ENCODE measurements around the gene MKRN1.
"Not testable (repeated sequence)": the region's sequence is repeated elsewhere in the genome, so short reads cannot be mapped to it uniquely, and the experiment has no call there.

MKRN1 gene

DNA sequence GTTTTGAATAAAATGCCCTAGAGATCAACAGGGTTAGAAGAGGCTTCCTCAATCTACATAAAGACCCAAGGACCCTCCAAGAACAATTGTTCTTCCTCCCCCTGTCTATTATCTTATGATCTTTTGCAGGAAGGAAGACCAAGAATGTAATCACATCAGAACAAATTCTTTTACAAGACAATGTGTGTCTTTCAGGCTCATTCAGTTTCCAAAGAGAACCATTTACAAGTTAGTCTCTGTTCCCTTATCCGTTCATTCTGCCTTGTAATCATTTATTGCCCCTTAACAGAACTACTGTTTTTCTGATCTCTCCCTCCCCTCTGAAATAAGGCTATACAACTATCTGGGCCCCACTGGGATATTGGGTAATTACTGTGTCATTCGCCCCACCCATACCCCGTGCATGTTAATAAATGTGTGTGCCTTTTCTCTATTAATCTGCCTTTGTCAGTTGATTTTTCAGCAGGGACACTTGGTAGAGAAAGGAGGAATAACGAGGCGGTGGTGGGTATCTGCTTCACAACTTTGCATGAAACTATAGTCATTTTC is 5.7 kb upstream of the MKRN1 start:
- no peak for DNase-seq

DNA sequence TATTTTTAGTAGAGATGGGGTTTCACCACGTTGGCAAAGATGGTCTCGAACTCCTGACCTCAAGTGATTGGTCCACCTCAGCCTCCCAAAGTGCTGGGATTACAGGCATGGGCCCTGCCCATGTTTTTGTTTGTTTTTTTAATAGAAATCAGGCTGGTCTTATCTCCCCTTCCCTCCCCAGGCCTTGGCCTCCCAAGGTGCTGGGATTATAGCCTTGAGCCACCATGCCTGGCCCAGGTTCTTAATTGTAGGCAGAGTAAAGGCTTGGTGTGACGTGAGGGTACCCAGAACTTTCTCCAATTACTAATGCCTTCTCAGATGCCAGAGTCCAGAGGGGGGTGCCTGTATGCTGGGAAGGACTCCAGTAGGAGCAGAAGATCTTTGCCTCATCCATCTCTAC is 5.2 kb upstream of the MKRN1 start:
- no peak for DNase-seq

DNA sequence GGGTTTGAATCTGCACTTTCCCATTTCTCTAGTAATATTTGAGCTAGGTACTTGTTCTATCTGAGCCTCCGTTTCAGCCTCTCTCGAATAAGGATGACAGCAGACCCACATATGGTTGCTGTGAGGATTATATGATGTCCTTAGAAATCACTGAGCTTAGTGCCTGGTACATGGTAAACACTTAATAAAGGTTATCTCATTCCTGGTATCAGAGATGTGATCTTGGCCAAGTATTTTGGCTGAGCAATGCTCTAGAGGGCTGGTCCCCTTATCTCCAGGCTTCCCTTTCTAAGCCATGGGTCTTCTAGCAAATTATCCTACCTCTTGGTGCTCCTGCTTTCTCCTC is 407 bp upstream of the MKRN1 start:
- no peak for DNase-seq

DNA sequence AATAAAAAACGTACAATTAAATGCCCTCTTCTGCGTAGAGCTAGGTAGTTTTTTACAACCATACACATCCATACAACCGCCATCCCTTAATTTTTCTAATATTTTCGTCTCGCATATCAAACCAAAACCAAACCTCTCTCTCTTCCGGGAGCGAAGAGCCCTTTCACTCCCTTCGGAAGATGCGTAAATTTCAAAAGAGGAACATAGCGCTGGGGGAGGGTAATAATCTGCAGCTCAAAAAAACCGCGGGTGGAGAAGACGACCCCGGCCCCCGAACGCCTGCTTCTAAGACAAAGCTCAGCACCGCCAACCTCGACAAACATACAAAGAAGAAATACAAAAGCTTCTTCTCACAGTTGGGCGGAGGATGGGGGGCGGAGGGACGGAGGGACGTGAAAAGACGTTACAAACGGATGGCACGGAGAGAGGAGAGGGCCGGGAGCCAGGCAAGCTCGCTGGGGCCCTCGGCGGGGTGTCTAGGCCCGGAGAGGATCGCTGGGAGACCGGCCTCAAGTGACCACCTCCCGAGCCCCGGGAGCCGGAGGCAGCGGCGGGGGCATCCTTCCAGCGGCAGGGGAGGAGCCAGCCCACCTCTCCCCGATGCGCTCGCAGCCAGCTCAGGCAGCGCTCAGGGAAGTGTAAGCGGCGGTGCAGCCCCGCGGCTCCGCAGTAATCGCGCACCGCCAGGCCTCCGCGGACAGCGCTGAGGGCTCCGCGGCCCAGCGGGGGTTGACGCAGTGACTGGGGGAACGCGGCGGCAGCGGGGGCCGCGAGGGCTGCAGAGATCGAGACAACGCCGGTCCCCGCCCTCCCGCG is 851 bp downstream of the MKRN1 start:
- peak; percentile 81 for DNase-seq

DNA sequence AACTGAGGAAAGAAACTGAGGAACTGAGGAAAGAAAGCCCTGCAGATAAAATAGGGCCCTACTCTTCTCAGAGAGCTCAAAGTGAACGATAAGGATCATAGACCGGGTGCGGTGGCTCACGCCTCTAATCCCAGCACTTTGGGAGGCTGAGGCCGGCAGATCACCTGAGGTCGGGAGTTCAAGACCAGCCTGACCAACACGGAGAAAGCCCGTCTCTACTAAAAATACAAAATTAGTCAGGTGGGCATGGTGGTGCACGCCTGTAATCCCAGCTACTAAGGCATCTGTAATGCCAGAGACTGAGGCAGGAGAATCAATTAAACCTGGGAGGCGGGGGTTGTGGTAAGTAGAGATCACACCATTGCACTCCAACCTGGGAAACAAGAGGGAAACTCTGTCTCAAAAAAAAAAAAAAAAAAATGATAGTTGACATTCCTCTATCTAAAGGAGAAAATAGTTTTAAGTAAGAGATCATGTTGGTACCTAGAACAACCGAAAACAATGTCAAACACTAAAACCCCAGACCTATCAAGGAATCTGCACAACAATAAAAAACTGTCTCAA is 2.5 kb downstream of the MKRN1 start:
- no peak for DNase-seq

DNA sequence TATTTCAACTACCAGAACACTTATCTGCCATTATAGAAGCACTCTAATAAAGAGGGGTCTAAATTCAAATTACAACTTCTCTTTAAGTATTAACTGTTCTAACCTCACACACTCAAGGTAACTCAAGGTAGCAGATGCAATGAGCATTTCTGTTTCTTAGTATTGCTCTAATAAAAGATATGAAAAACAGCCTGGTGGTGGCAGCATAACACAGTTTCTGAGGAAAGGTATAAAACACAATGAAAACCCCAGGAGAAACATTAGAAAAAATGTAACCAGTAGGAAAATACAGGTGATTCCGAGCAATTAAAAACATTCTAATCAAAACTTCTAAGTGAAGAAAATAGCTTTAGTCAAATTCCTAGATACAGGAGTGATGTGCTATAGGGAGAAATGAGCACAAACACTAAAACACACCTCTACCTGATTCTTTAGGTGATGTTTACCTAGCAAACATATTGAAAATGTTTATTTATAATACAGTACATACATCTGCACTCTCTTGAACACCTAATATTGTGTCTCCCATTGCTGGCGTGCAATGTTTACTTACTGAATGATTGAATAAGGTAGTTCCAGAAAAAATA is 3.5 kb downstream of the MKRN1 start:
- DNase-seq: peak; percentile 69

DNA sequence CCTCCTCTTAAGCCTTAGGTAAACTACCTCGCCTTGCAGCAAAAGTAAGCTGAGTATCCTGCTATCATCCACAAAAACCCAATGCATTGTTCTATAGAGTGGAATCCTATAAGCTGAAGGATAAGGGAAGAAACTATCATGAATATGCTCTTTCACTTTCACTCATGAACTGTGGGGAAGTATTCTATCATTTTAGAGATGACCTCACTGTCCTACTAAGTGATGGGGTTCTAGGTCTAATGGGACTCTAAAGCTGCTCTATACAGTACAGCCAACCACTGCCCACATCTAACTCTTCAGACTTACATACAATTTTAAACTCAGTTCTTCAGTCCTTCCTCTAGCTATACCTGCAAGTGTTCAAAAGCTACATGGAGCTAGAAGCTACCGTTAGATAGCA is 16.2 kb downstream of the MKRN1 start:
- no peak for DNase-seq

DNA sequence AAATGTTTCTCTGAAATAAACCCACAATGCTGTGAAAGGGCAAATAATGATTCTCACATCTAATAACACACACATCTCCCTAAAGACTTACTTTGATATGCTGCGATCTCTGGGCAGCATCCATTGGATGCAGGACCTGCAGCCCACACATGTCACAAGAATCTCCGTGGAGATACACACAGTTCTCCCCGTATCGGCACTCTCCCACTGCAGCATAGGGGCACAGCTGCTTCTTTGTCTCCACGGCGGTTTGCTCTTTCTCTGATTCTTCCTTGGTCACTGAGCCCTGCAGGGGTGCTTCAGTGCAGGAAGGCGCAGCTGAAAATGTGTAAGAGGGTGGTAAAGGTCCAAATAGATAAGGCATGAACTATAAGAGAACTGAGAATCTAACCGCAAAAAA is 20.4 kb downstream of the MKRN1 start:
- no peak for DNase-seq

DNA sequence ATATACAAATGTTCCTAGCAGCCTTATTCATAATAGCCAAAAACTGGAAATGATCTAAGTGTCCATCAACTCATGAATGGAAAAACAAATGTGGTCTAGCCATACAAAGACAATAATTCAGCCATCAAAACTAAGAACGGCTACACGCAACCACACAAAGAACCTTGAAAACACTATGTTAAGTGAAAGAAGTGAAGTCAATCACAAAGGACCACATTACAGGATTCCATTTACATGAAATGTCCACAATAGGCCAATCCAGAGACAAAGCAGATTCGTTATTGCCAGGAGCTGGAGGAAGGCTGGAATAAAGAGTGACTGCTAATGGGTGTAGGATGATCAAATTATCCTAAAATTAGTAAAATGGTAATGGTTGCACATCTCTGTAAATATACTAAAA is 21.1 kb downstream of the MKRN1 start:
- DNase-seq: no peak

DNA sequence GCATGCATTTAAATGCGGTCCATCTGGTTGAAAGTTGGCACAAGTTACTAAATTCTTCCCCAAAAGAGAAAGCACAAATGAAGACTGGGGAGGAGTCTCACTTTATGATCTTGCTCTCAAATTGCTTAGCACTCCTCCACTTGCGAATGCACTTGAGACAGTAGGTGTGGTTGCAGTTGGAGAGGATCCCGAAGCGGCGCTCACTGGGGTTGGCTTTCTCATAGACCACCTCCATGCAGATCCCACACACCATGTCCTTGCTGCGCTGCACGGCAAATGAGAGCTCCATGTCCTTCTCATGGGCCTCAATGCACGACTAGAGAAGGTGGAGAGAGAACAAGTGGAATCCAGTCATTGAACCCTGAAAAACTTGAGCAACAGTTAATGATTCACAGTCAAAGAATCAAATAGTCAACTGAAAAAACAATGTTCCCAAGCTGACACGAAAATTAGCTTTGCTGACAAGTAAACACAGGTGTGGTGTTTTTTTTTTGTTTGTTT is 22.7 kb downstream of the MKRN1 start:
- DNase-seq: no peak

DNA sequence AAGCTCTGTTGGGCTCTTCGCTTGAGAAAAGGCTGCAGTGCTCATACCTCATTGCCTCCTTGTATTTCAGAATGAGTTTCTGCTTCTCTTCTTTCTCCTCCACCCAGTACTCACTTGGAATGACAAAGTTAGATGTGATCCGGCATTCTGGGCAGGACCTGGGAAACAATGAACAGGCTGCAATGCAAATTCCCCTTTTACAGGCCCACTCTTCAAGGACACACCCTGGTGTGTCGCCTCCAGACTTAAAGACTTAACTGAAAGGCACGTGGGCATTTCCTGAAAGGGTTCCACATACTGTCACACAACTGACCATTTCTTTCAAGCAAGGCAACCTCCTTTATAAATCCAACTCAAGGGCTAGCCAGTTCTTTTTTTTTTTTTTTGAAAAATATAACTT is 23.6 kb downstream of the MKRN1 start:
- DNase-seq: no peak

DNA sequence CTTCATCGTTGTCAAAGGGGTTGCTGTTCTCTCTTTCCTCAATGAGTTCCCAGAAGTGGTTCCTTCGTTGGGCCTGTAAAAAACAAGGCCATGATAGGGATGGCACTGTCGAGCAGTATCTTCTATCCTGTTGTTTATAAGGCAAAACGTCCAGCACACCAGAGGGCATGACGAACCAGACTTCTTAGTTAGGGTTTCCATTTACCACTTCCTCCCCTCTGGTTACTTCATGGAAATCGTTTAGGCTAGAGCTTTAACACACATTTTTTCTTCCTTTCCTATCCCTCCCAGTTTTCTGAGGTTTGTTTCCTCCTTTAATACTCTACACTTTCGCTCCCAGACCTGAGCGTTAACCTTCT is 24.7 kb downstream of the MKRN1 start:
- DNase-seq: no peak

DNA sequence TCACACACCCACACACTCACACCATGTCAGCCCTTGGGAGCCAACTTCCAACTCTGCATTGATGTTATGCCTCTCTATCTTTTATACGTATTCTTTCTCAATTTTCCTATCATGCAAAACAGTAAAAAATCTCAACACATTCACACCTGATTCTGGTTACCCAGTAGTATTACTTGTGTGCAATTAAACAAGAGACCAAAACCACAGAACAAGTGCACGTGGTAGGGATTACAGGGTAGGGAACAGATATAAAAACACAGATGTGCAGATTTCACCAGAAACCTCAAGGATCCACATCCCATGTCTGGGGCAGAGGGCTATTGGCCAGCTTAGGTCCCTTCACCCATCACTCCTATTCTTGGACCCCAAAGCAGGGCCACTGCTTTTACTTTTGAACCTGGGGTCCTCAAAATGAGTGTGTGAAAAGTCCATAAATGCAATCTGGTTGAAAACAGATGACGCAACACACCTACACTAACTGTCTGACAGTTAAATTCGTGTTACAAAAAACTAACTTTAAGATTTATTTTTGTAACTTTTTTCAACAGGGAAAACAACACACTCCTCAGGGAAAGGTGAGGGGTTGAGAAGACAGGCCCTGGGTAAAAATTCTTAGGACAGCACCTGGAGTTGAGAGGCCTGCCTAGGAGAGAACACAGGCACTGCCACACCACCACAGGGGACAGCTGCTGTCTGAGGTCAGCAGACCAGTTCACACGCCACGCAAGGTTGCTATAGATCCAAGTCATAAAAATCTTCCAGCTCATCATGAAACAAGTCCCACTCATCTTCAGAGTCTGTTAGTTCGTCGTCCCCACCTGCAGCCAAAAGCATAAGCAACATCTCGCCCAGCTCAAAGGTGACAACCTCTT is 25.3 kb downstream of the MKRN1 start:
- not testable (repeated sequence) for DNase-seq

DNA sequence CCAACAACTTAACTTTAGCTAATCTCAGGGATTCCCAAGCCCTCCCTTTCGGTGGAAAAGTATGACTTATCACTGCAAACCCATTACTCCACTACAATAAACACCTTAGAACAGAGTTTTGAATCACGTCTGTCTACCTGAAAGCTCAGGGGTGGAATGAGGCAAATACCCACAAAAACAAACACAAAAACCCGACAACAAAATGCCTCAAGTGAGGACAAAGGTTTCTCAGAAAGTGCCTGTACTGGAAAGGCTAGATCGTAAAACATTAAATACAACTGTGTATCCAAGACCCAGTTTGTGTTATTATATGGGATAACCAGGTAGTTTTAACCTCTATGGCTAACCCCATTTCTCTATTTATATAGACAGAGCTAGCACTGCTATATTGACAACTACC is 26.0 kb downstream of the MKRN1 start:
- DNase-seq: no peak

DNA sequence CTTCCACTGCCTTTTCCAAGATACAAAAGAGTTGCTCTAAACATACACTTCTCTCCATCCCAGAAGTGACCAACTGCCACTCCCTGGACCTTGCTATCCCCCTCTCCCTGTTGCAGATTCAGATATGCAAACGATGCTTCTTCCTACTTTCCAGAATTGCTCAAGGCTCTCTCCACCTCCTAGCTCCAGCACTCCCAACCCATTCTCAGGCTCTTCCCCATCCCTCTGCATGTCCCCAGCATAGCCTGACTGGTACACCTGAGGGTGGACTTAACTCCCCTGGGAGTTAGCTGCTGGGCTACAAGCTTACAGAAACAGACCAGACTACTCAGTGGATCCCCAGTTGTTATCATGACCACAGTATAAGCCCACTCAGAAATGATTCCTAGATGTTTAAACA is 27.6 kb downstream of the MKRN1 start:
- DNase-seq: no peak

DNA sequence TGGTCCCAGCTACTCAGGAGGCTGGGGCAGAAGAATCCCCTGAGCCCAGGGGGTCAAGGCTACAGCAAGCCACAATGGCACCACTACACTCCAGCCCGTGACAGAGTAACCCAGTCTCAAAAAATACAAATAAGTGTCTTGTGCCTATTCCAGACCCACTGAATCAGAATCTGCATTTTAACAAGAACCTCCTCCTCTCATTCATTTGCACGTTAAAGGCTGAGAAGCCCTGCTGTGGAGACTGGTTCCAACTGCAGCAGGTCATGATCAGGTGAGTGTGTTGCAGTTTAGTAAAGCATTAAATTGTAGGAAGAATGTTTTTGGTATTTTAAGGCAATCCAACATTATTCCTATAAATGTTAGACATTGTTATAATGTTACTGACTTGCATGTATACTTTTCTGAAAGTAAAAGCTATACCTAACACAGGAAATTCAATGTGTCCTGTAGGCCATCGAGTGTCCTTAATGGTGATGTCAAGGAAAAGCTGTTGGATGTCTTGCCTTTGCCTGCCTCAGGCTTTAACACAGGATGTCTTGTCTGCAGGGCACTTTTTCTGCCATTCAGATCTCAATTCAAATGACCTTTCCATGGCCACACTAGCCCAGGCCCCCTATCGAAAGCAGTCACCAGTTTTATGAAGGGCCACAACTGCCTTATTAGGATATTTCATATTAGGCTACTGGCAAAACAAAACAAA is 30.4 kb downstream of the MKRN1 start:
- no peak for DNase-seq

DNA sequence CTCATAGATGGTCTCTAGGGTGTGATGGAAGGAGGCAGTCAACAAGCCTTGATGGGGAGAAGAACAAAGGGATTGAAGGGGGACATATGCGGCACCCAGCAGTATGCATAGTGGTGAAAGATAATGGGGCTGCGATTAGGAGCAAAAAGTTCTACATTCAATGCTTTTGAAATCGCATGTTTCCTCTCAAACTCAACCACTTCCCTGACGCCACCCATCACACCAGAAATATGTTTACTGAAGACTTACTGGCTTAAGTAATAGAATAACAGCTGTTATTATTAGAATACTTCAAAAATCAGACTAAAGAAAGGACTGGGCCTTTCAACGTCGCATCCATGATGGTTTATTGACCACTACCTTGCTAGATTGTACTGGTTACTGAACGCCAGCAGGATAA is 31.5 kb downstream of the MKRN1 start:
- DNase-seq: no peak

DNA sequence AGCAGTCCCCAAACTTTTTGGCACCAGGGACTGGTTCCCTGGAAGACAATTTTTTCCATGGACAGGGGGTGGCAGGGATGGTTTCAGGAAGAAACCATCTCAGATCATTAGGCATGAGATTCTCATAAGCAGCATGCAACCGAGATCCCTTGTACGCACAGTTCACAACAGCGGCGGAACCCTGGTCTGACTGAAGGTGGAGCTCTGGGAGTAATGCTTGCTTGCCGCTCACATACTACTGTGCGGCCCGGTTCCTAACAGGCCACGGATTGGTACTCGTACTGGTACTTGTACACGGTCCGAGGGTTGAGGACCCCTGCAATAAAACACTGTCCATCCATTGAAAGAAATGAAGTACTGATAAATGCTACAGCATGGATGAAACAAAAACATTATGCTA is 32.8 kb downstream of the MKRN1 start:
- no peak for DNase-seq

DNA sequence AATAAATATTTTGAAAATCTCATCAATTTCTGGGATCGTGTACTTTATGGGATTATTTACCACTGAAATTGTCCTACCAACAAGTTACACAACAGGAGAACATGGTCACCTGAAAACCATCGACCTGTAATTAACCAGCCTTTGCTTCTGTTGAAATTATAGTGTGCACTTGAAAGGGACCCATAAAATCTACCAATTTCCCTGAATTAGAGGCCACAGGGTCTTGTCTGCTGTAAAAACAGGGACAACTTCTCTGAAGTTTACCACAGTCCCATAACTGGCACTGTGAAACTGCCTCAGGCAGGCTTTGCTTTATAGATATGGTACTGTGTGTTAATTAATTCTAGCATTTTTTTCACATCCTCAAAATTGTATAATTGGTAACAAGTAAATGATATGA is 37.8 kb downstream of the MKRN1 start:
- no peak for DNase-seq

DNA sequence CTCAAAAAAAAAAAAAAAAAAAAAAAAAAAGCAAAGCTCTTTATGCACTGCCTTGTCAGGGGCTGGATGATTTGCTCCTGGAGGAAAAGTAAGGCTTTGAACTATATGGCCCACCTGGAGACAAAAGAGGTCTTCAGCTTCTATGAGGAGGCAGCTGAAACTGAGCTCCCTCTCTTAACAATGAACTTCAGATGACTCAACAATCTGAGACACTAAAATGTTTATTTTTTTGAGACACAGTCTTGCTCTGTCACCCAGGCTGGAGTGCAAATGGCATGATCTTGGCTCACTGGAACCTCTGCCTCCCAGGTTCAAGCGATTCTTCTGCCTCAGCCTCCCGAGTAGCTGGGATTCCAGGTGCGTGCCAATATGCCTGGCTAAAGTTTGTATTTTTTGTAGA is 38.7 kb downstream of the MKRN1 start:
- no peak for DNase-seq

DNA sequence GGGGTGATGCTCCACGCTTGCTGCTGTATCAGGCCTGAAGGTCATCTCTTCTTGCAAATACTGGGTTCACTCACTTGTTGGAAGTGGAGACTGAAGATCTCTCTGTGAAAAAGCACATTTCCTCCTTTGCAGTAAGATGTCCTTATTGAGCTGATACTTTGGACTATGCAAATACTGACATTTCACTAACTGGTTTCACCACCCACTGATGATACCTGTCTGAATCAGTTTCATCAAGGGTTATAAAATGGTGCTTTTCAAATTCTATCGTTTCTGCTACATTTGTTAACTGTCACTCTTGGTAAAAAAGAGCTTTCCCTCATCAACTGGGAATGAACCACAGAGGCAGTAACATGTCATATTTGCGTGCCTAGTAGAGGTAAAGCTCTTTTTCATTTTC is 39.9 kb downstream of the MKRN1 start:
- no peak for DNase-seq

DNA sequence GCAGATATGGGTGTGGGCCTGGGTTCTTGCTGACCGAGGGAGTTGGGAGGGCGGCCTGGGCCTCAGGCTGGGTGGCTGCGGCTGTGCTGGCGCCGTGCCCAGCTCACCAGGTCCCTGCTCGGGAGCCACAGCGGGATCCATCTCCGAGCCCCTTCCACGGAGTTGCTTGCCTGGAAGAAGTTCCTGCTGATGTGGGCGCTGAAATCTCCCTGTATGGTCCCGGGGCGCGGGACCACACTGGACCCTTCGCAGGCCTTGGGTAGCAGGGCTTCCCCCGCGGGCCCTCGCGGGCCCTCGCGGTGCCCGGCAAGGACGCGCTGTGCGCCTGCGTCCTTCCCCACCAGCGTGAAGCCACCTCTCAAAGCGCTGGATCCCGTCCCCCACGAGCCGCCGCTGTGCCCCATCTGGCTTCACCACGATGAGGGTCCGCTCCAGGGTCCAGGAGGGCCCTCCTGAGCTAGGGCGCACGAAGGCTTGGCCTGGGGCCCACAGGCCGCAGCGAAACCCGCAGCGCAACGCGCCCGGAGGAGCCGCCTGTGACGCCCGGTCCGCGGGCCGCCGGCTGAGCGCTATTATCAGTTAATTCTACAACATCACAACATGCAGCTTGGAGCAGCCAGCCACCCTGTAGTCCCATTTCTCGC is 43.9 kb downstream of the MKRN1 start:
- DNase-seq: no peak
